Keratinocyte (primary cell): ENCODE results near the gene NPDC1.

Experiments
- EZH2 ChIP-seq: IDR thresholded peaks from one replicate; pipeline ENCODE4 v1.6.1; 2012; ENCODE audit warnings: inconsistent platforms, mild to moderate bottlenecking, low read length, moderate library complexity
- TF ChIP-seq, protein P1 (sequence below), 3 experiments: IDR thresholded peaks in 1 of 3; conservative IDR thresholded peaks in 1 of 3; optimal IDR thresholded peaks in 1 of 3; 2 replicates in 2 of 3; 3 replicates in 1 of 3; pipeline versions ENCODE3 to v1.5.1; 2011; ENCODE audit warnings: low read length in 3 of 3, mild to moderate bottlenecking in 3 of 3, moderate library complexity in 2 of 3, control low read depth in 1 of 3, inconsistent platforms in 1 of 3; ENCODE audit not compliant: insufficient read depth in 2 of 3; ENCODE audit errors: extremely low read depth in 1 of 3

DNA sequence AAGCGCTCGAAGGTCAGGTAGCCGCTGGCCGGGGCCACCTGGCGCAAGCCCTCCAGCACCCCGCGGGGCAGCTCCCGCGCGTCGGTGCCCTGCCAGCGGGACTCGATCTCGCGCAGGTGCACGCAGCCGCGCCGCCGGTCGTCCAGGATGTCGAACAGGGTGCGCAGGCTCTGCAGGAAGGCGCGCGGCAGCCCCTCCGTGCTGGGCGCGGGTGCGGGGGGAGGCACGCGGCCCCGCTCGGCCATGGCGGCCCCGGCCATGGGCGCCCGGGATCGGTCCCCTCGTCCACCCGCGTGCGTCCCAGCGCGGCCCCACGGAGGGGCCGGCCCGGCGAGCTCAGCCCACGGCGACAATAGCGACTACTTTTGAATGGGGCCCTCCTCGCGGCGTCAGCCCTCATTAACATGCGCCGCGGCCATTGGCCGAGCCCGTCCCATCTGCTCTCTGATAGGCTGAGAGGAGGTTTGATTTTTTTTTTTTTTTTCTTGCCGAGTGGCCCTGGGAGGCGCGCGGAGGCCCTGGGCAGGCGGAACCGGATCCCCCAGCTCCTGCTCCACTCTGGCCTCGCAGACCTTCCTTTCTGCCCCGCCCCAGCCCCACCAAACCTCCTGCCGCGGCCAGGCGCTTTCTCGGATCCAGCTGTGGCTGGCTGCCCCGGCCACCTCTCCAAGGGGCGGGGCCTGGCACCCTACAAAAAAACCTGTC, 24.4 kb upstream of the NPDC1 start, which contains the start of gene SAPCD2:
- TF ChIP-seq, protein P1, sequence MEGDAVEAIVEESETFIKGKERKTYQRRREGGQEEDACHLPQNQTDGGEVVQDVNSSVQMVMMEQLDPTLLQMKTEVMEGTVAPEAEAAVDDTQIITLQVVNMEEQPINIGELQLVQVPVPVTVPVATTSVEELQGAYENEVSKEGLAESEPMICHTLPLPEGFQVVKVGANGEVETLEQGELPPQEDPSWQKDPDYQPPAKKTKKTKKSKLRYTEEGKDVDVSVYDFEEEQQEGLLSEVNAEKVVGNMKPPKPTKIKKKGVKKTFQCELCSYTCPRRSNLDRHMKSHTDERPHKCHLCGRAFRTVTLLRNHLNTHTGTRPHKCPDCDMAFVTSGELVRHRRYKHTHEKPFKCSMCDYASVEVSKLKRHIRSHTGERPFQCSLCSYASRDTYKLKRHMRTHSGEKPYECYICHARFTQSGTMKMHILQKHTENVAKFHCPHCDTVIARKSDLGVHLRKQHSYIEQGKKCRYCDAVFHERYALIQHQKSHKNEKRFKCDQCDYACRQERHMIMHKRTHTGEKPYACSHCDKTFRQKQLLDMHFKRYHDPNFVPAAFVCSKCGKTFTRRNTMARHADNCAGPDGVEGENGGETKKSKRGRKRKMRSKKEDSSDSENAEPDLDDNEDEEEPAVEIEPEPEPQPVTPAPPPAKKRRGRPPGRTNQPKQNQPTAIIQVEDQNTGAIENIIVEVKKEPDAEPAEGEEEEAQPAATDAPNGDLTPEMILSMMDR (optimal IDR thresholded peaks at IDR 0.05 in 1 of 3, IDR thresholded peaks at IDR 0.05 in 1 of 3, conservative IDR thresholded peaks at IDR 0.05 in 1 of 3; ENCODE audit: extremely low read depth in 1 of 3, insufficient read depth in 2 of 3, low read length in 3 of 3), result no peak
- no peak for TF ChIP-seq EZH2
